GM12878 (cell line): ENCODE results near the gene CLDN16. TPM values are rescaled to one million over a fixed set of nuclear protein-coding genes. Genes with fewer than 3 reads are reported as not detected.

ENCODE experiments used
- ATAC-seq: fragments of 200-7000 bp; cut with Tn5 transposase; 3 replicates; pipeline ENCODE4 v1.9.1; 2020; ENCODE audit warnings: mild to moderate bottlenecking, moderate library complexity
- BruUV-seq: library from RNA; stranded (reverse); fragments of 400-500 nt; replicated peaks from 2 replicates; lab custom pipeline; 2021; lab: Mats Ljungman, UMichigan
- CTCF ChIA-PET: fragments of 300-600 bp; sonication (Branson Sonifier 250); formaldehyde crosslinking; extraction: SDS; loops from one replicate; lab custom pipeline; 2021; ENCODE audit warnings: inconsistent platforms; lab: Yijun Ruan, JAX
- POLR2A ChIA-PET: fragments of 350-600 bp; formaldehyde crosslinking; extraction: SDS; loops from one replicate; lab custom pipeline; 2021; ENCODE audit warnings: inconsistent platforms; lab: Charles Lee
- RAD21 ChIA-PET: fragments of 300-600 bp; sonication (Branson Sonifier 250); formaldehyde crosslinking; loops from one replicate; lab custom pipeline; 2023; ENCODE audit warnings: antibody characterized with exemption; ENCODE audit not compliant: unreplicated experiment; lab: Charles Lee
- SMC1A ChIA-PET: fragments of 300-600 bp; sonication (Branson Sonifier 250); formaldehyde crosslinking; loops from one replicate; lab custom pipeline; 2023; ENCODE audit not compliant: unreplicated experiment, uncharacterized antibody; lab: Charles Lee
- DNase-seq: peaks from one replicate; pipeline ENCODE4 v3.0.0-alpha.2; 2011; ENCODE audit warnings: low read depth, low spot score
- FAIRE-seq: peaks from 3 replicates; lab custom pipeline; 2011; peaks lifted over from hg19 to GRCh38; lab: Jason Lieb, UNC
- H2AFZ ChIP-seq: 2 replicates; pipeline ENCODE4 v1.6.0; 2011; ENCODE audit warnings: low read depth, low read length, control low read depth; ENCODE audit not compliant: control insufficient read depth
- H3K27ac ChIP-seq: 2 replicates; pipeline ENCODE4 v1.5.1; 2011; ENCODE audit warnings: control low read depth; ENCODE audit not compliant: control insufficient read depth, insufficient read depth
- H3K27me3 ChIP-seq, 2 experiments: replicated peaks in 1 of 2; 2 replicates each; pipeline versions ENCODE4 v1.6.0 to v1.6.1; 2011; ENCODE audit warnings: low read length in 1 of 2; ENCODE audit not compliant: control insufficient read depth in 2 of 2, insufficient read depth in 2 of 2
- H3K36me3 ChIP-seq, 2 experiments: 2 replicates each; pipeline ENCODE4 v1.5.1; 2011; ENCODE audit warnings: low read length in 1 of 2; ENCODE audit not compliant: control insufficient read depth in 2 of 2, insufficient read depth in 2 of 2
- H3K4me1 ChIP-seq: 2 replicates; pipeline ENCODE4 v1.6.1; 2011; ENCODE audit warnings: mild to moderate bottlenecking, low read length, moderate library complexity, mixed read lengths; ENCODE audit not compliant: control insufficient read depth, insufficient read depth
- H3K4me2 ChIP-seq: 2 replicates; pipeline ENCODE4 v1.6.0; 2011; ENCODE audit warnings: control low read depth; ENCODE audit not compliant: control insufficient read depth, insufficient read depth
- H3K4me3 ChIP-seq: fragments of 200-600 bp; sonication (generic); 2 replicates; pipeline ENCODE4 v1.5.1; 2016
- H3K79me2 ChIP-seq: 2 replicates; pipeline ENCODE4 v1.6.0; 2011; ENCODE audit warnings: low read length; ENCODE audit not compliant: control insufficient read depth, insufficient read depth
- H3K9ac ChIP-seq: 2 replicates; pipeline ENCODE4 v1.8.0; 2011; ENCODE audit warnings: low read length, control low read depth, mixed read lengths; ENCODE audit not compliant: control insufficient read depth, insufficient read depth
- H3K9me3 ChIP-seq: replicated peaks from 3 replicates; pipeline ENCODE4 v1.5.1; 2011; ENCODE audit warnings: mild to moderate bottlenecking, low read length; ENCODE audit not compliant: control insufficient read depth, insufficient read depth
- H4K20me1 ChIP-seq: 2 replicates; pipeline ENCODE4 v1.6.0; 2011; ENCODE audit not compliant: control insufficient read depth, insufficient read depth
- ASH2L ChIP-seq: fragments of 300-600, 200-600 bp; sonication (generic); IDR thresholded peaks from 2 replicates; pipeline ENCODE4 v1.6.1; 2017; ENCODE audit warnings: low read depth, mild to moderate bottlenecking, borderline replicate concordance
- CBX5 ChIP-seq: sonication (generic); IDR thresholded peaks from 2 replicates; pipeline ENCODE4 v1.6.1; 2016; ENCODE audit warnings: low read depth, moderate library complexity, mild to moderate bottlenecking, inconsistent platforms
- ESRRA ChIP-seq: IDR thresholded peaks from 2 replicates; pipeline ENCODE4 v1.6.1; 2012; ENCODE audit warnings: mild to moderate bottlenecking, low read length, improper control_type of control experiment
- PAX5 ChIP-seq: IDR thresholded peaks from 2 replicates; pipeline ENCODE4 v1.6.1; 2011; ENCODE audit warnings: low read depth, low read length, borderline replicate concordance
- RAD51 ChIP-seq: fragments of 450-650 bp; IDR thresholded peaks from 2 replicates; pipeline ENCODE4 v1.6.1; 2016; ENCODE audit warnings: moderate library complexity, mild to moderate bottlenecking, inconsistent platforms
- RELA ChIP-seq: fragments of 450-650 bp; IDR thresholded peaks from 2 replicates; pipeline ENCODE4 v1.8.0; 2014; ENCODE audit warnings: borderline replicate concordance; ENCODE audit not compliant: partially characterized antibody
- SMAD1 ChIP-seq: fragments of 450-650 bp; IDR thresholded peaks from 2 replicates; pipeline ENCODE4 v1.6.1; 2018; ENCODE audit warnings: mild to moderate bottlenecking, low read depth; ENCODE audit not compliant: partially characterized antibody
- TBL1XR1 ChIP-seq: IDR thresholded peaks from 2 replicates; pipeline ENCODE4 v1.6.1; 2012; ENCODE audit warnings: low read depth, low read length, improper control_type of control experiment
- ZZZ3 ChIP-seq: IDR thresholded peaks from 2 replicates; pipeline ENCODE4 v1.6.1; 2011; ENCODE audit warnings: low read depth; ENCODE audit not compliant: control insufficient read depth, insufficient read length
- WGBS: methylation state at CpG from one replicate; pipeline ENCODE4 v1.1.6; 2016; ENCODE audit warnings: low lambda C conversion rate; ENCODE audit not compliant: insufficient replicate concordance, insufficient coverage; ENCODE audit errors: missing lambda C conversion rate; 5-methylcytosine and 5-hydroxymethylcytosine counted together
- in situ Hi-C: fragments of 300-500 bp; cut with MboI; formaldehyde crosslinking; loops from 9 replicates; pipeline ENCODE4 v1.14.3; 2018; ENCODE audit warnings: mixed read lengths
- intact Hi-C: fragments of 100-400 bp; cut with micrococcal nuclease; formaldehyde crosslinking; loops from one replicate; pipeline ENCODE4 v1.14.2; 2022; ENCODE audit not compliant: unreplicated experiment
- polyA plus RNA-seq, 11 experiments: library from polyadenylated mRNA; depleted of rRNA in 4 of 11; unstranded in 6 of 11; stranded (reverse) in 5 of 11; fragments of >200 nt; fragmentation: Nextera tagmentation in 4 of 11; fragmentation: Illumina TruSeq in 1 of 11; extraction: Ambion mirVana in 4 of 11; extraction: Trizol in 1 of 11; gene quantifications; 1 replicate in 1 of 11; 2 replicates in 10 of 11; pipeline versions ENCODE4 v1.2.1 to v1.2.3, GENCODE V29; 2011 to 2016; ENCODE audit warnings: inconsistent platforms in 2 of 11, missing spikeins in 2 of 11, low read depth in 1 of 11
- total RNA-seq, 4 experiments: library from RNA; depleted of rRNA in 3 of 4; stranded (reverse); fragments of >200 nt in 3 of 4; fragmentation: Illumina TruSeq in 1 of 4; extraction: Trizol in 1 of 4; gene quantifications; 2 replicates each; pipeline versions ENCODE4 v1.2.1 to v1.2.3, GENCODE V29; 2013 to 2021
- TF ChIP-seq, protein P1 (sequence below): fragments of 450-650 bp; formaldehyde crosslinking; IDR thresholded peaks from 2 replicates; pipeline ENCODE4 v1.5.0; 2022; ENCODE audit warnings: mild to moderate bottlenecking, missing genetic modification characterization

The CLDN16 gene
- total and polyA plus RNA-seq, 10 of the 15 experiments (the other 5 are each of a cell fraction or from before 2014, with no cell fraction given) = 3.2 to 26.6 (median 4.0) TPM

DNA sequence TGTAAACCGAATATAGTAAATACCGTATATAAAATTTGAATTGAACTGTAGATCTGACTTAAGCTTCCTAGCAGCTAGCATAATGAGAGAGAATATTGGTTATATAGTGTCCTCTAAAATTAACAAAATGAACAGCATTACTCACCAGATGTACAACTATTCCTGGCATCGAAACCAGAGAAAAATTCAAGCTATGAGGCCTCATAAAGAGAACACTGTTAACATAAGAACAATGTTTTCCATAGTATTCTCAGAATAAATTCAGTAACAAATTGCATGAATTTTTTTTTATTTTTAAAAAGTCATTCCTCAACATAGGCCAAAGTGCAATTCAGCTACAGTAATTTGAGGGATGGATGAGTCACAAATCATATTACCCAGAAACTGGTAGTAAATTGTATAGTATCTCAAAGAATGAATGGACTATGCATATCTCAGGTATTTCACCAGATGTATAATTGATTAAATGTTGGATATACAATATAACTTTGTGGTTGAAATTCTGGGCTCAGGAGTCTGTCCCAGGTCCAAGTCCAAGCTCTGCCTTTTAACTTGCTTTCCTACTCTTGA lies 56.7 kb downstream of the CLDN16 start:
- Histone ChIP-seq H3K27ac (no peak overlapping the region), H3K79me2 (no peaks in the 10 kb centered on the region), H3K27me3 (no peaks in the 10 kb centered on the region), H2AFZ (no peak overlapping the region), H3K4me1 (no peaks in the 10 kb centered on the region), H3K4me2 (no peak overlapping the region), H4K20me1 (no peaks in the 10 kb centered on the region), H3K4me3 (no peak overlapping the region), H3K9me3 (no peaks in the 10 kb centered on the region), H3K36me3 (no peaks in the 10 kb centered on the region), H3K9ac (no peak overlapping the region)
- ATAC-seq (no peak), DNase-seq (no peak), FAIRE-seq (no peak)
- ChIA-PET SMC1A (interaction anchor here (0.6 to 3.6 kb wide), 2 partner anchors 18 to 484 kb away, joined by 3 to 28 read pairs; no protein-coding TSS in a partner anchor), RAD21 (interaction anchor here (1.3 kb wide), 1 partner anchor 483 kb away, joined by 3 read pairs; no protein-coding TSS in a partner anchor), CTCF (interaction anchor here (0.7 to 7.2 kb wide), 5 partner anchors 20 to 483 kb away, joined by 3 to 38 read pairs (median 25); no protein-coding TSS in a partner anchor), POLR2A (no interaction called here)
- intact Hi-C loops (loop anchor here (5.0 kb wide), 1 partner anchor 477 kb away; no protein-coding TSS in a partner anchor), in situ Hi-C loops (no loop called here)
- 54% methylated on average over 3 of the region's 3 CpGs for WGBS
- BruUV-seq = no TSS peak
- TF ChIP-seq RELA = no peak
- TF ChIP-seq ASH2L = no peak
- no peak for TF ChIP-seq TBL1XR1
- no peak for TF ChIP-seq SMAD1
- TF ChIP-seq PAX5 = no peak
- no peak for TF ChIP-seq RAD51
- no peak for TF ChIP-seq ESRRA
- TF ChIP-seq CBX5 = no peak
- TF ChIP-seq, protein P1, sequence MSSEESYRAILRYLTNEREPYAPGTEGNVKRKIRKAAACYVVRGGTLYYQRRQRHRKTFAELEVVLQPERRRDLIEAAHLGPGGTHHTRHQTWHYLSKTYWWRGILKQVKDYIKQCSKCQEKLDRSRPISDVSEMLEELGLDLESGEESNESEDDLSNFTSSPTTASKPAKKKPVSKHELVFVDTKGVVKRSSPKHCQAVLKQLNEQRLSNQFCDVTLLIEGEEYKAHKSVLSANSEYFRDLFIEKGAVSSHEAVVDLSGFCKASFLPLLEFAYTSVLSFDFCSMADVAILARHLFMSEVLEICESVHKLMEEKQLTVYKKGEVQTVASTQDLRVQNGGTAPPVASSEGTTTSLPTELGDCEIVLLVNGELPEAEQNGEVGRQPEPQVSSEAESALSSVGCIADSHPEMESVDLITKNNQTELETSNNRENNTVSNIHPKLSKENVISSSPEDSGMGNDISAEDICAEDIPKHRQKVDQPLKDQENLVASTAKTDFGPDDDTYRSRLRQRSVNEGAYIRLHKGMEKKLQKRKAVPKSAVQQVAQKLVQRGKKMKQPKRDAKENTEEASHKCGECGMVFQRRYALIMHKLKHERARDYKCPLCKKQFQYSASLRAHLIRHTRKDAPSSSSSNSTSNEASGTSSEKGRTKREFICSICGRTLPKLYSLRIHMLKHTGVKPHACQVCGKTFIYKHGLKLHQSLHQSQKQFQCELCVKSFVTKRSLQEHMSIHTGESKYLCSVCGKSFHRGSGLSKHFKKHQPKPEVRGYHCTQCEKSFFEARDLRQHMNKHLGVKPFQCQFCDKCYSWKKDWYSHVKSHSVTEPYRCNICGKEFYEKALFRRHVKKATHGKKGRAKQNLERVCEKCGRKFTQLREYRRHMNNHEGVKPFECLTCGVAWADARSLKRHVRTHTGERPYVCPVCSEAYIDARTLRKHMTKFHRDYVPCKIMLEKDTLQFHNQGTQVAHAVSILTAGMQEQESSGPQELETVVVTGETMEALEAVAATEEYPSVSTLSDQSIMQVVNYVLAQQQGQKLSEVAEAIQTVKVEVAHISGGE (CRISPR knock-in tag) = no peak
- TF ChIP-seq ZZZ3 = no peak
